Adipocyte (in vitro differentiated cells): Measurements from ENCODE around the gene CTNNAL1.

Experiments
- DNase-seq: peaks from one replicate; pipeline ENCODE4 v3.0.0-alpha.2; 2015; ENCODE audit warnings: low read depth
- H3K27me3 ChIP-seq: replicated peaks from 2 replicates; pipeline ENCODE4 v1.7.0; 2013; ENCODE audit warnings: mild to moderate bottlenecking, low read length, moderate library complexity; ENCODE audit not compliant: control insufficient read depth, insufficient read depth
- H3K36me3 ChIP-seq: 2 replicates; pipeline ENCODE4 v1.7.0; 2013; ENCODE audit warnings: low read length, mild to moderate bottlenecking, moderate library complexity; ENCODE audit not compliant: control insufficient read depth, insufficient read depth, severe bottlenecking
- H3K4me1 ChIP-seq: 2 replicates; pipeline ENCODE4 v1.7.0; 2013; ENCODE audit warnings: mild to moderate bottlenecking, low read length, moderate library complexity; ENCODE audit not compliant: control insufficient read depth, insufficient read depth
- H3K4me3 ChIP-seq: 2 replicates; pipeline ENCODE4 v1.7.0; 2013; ENCODE audit warnings: mild to moderate bottlenecking, low read length, moderate library complexity
- H3K9ac ChIP-seq: 2 replicates; pipeline ENCODE4 v1.7.0; 2013; ENCODE audit warnings: mild to moderate bottlenecking, low read length, moderate library complexity
- H3K9me3 ChIP-seq: 2 replicates; pipeline ENCODE4 v1.7.0; 2013; ENCODE audit warnings: mild to moderate bottlenecking, low read length, moderate library complexity; ENCODE audit not compliant: control insufficient read depth

CTNNAL1 gene

DNA sequence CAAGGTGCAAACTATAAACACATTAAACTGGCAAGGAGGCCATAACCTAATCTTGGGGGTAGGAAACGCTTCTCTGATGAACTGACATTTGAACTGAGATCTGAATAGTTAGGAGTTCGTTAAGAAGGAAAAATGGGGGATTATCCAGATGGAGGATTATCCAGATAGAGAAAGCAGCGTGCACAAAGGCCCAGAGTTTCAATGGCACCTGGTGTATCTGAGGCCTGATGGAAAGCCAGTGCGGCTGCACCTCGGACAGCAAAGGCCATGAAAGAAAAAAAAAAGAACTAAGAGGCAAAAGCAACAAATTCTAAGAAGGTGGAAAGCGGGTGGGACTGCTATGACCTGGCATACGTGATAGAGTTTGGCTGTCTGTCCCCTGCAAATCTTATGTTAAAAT, 13.0 kb upstream of the CTNNAL1 start:
- no peak for DNase-seq
- H3K9ac ChIP-seq: no peak overlapping the region

DNA sequence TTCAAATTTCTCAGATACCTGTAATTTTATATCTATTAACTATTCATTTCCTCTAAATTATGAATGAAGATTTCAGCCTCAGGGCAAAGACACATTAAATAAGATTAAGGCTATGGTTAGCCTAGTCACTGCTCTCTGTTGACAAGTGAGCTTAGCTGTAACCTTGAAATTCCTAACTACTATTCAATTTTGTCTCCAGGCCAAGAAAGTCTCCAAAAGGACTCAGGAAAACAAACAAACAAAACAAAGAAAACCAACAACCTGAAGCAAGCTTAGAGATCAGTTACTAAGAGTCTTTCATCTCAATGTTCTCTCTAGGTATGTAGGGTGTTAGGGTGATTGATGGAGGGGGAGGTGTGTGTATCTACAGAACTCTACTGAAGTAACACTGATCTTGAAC, 9.6 kb upstream of the CTNNAL1 start:
- Histone ChIP-seq H3K4me1 (peaks cover 9% of the 10 kb centered on the region), H3K4me3 (no peak overlapping the region)

More for the DNA sequence above, 13.0 kb upstream of the CTNNAL1 start:
- Histone ChIP-seq H3K4me3 (no peak overlapping the region), H3K4me1 (peaks cover 13% of the 10 kb centered on the region), H3K27me3 (no peaks in the 10 kb centered on the region), H3K36me3 (peaks cover 8% of the 10 kb centered on the region), H3K9me3 (no peaks in the 10 kb centered on the region)

GRCh38 chr9:109020581-109021511, 7.5 kb upstream of the CTNNAL1 start:
- Histone ChIP-seq H3K9me3 (no peaks in the 10 kb centered on the region), H3K4me1 (no peaks in the 10 kb centered on the region), H3K9ac (no peak overlapping the region), H3K27me3 (no peaks in the 10 kb centered on the region), H3K4me3 (no peak overlapping the region), H3K36me3 (peaks cover 28% of the 10 kb centered on the region)
- no peak for DNase-seq

More for the DNA sequence above, 9.6 kb upstream of the CTNNAL1 start:
- Histone ChIP-seq H3K9me3 (no peaks in the 10 kb centered on the region), H3K9ac (no peak overlapping the region), H3K27me3 (no peaks in the 10 kb centered on the region), H3K36me3 (peaks cover 22% of the 10 kb centered on the region)
- DNase-seq: peak; percentile 37

DNA sequence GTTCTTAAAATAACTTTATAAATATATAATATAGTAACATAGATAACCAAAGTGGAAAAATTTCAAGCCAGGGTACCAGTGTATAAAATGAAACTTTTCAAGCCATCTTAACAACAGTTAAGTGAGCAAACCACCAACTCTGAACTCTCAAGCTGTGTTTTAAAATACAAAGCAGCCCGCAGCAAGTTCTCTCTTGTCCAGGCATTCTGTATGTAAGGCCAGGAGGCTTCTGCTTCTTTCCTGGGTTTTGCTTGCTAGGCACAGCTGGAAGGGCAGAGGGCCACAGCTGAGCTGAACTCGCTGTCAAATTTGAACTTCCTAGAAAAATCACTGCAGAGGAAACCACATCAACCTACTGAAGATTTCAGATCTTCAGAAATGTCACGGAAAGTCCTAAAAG, 6.8 kb upstream of the CTNNAL1 start:
- no peaks in the 10 kb centered on the region for H3K27me3 ChIP-seq
- DNase-seq: no peak
- peaks cover 28% of the 10 kb centered on the region for H3K36me3 ChIP-seq
- H3K9me3 ChIP-seq: no peaks in the 10 kb centered on the region
- no peak overlapping the region for H3K4me3 ChIP-seq
- H3K9ac ChIP-seq: no peak overlapping the region
- peaks cover 2% of the 10 kb centered on the region for H3K4me1 ChIP-seq

DNA sequence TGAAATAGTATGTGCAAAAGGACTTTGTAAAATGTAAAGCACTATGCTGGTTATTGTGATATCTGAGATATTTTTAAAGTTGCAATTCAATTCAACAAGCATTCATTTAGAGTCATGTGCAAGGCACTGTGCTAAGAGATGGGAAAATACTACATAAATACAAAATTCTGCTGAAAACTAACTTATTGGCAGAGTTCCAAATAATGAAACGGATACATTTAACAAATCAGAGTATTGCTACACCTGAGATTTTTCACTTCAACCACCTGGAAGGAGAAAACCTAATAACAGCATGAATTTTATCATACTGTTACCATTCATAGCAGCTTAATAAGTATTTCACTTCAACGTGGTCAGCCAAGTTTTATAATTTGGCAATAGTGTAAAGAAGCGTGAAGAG, 6.1 kb upstream of the CTNNAL1 start:
- no peaks in the 10 kb centered on the region for H3K27me3 ChIP-seq
- H3K4me3 ChIP-seq: no peak overlapping the region
- DNase-seq: no peak
- H3K4me1 ChIP-seq: peaks cover 8% of the 10 kb centered on the region
- peaks cover 27% of the 10 kb centered on the region for H3K36me3 ChIP-seq
- no peak overlapping the region for H3K9ac ChIP-seq
- no peaks in the 10 kb centered on the region for H3K9me3 ChIP-seq

DNA sequence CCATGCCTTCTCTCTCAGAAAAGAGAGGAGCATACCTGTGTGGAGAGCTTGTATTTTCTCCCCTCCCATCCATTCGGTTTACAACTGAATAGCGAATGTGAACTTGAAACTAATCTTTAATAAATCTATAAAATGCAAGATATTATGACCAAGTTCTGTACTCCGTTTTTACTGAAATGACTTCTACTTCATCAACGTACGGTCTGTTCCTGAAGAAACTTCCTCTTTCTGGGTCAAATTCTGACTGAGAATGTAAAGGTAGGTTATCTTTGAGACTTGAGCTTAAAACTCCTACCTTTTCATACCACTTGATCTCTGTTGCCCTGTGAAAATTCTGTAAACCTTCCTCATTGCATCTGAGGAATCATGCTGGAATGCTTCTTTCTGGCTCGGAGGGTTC, 4.2 kb upstream of the CTNNAL1 start:
- Histone ChIP-seq H3K9me3 (no peaks in the 10 kb centered on the region), H3K27me3 (no peaks in the 10 kb centered on the region), H3K36me3 (peaks cover 20% of the 10 kb centered on the region), H3K4me1 (peaks cover 14% of the 10 kb centered on the region), H3K4me3 (no peak overlapping the region), H3K9ac (no peak overlapping the region)
- no peak for DNase-seq

- H3K4me1 ChIP-seq: peaks cover 18% of the 10 kb centered on the region
- H3K27me3 ChIP-seq: no peaks in the 10 kb centered on the region
- H3K9me3 ChIP-seq: no peaks in the 10 kb centered on the region
- no peak overlapping the region for H3K4me3 ChIP-seq
- H3K36me3 ChIP-seq: peaks cover 20% of the 10 kb centered on the region
- no peak for DNase-seq
- H3K9ac ChIP-seq: no peak overlapping the region
These were observed 3.8 kb upstream of the CTNNAL1 start for GRCh38 chr9:109017061-109017460.

GRCh38 chr9:109016132-109016531, 2.8 kb upstream of the CTNNAL1 start:
- Histone ChIP-seq H3K27me3 (no peaks in the 10 kb centered on the region), H3K4me3 (no peak overlapping the region), H3K9ac (no peak overlapping the region), H3K9me3 (no peaks in the 10 kb centered on the region), H3K36me3 (peaks cover 20% of the 10 kb centered on the region), H3K4me1 (peaks cover 28% of the 10 kb centered on the region)
- DNase-seq: peak; percentile 16

DNA sequence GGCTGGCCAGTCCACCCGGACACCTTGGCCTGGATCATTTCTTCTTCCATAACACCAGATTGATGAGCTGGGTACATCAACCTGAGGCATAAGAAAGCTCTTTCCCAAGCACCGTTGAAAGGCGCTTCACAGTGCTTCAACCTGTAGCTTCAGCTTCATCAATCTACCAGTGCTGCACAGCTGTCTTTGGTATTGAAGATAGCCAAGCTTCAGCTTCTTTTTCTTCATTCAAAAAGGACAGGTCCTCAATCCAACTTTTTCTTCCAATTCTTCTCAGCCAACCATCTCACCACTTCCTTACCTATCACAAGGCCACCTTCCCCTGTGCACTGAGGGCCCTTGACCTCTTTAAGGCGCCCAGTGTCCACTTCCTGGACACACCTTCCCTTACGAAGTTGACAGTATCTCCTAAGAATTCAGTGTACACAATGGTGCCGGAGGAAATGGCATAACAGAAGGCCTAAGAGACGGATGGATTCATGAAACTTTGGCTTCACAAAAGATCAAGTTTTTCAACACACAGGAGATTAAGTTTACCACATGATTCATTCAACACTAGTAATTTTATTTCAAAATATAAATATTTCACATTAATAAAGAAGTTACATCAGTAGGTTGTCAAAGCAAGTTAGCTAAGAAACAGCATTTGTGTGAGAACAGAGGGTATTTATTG, 1.4 kb upstream of the CTNNAL1 start:
- DNase-seq: no peak
- H3K4me3 ChIP-seq: peak overlapping the region; percentile 77
- H3K27me3 ChIP-seq: no peaks in the 10 kb centered on the region
- H3K9ac ChIP-seq: no peak overlapping the region
- no peaks in the 10 kb centered on the region for H3K9me3 ChIP-seq
- H3K36me3 ChIP-seq: peaks cover 13% of the 10 kb centered on the region
- H3K4me1 ChIP-seq: peaks cover 39% of the 10 kb centered on the region

DNA sequence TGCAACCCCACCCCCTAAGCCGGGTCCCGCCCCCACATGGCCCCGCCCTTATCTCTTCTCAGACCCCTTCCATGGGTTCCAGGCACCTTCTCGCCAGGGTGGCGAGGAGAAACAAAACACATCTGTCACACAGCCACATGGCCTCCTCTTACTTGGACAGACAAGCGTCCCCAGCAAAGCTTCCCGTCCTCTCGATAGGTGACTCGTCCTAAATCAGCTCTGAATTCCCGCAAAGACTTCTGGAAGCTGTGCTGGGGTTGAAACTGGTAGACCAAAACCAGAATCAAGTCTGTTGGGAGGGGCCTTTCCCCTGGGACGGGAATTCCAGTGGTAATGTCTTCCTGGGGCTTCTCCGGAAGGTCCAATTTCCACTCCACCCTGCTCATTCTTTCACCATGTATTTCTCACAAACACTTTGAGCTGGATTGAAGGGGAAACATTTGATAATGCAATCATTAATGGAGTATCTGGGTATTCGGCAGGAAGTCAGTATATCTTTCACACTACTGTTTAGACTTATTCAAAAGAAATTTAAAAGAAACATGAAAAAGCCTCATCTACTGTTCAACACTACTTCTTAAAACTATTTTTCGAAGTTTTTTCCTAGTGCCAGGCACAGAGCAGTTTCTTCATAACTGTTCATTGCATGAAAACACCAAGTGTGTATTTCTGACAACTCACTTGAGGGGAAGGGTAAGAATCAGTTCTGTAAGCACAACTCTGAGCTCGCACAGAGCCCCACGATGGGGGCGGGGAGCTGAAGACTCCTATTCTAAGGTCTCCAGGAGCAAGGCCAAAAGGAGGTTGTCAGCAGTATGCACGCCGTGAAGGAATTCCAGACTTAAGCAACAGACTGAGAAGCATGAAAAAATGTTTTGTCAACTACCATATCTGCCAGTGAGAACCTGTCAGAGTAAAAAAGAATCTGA, 644 bp upstream of the CTNNAL1 start:
- peaks cover 39% of the 10 kb centered on the region for H3K4me1 ChIP-seq
- peak; percentile 79 for DNase-seq
- H3K9ac ChIP-seq: peak overlapping the region; percentile 73
- peaks cover 6% of the 10 kb centered on the region for H3K36me3 ChIP-seq
- H3K9me3 ChIP-seq: no peaks in the 10 kb centered on the region
- H3K27me3 ChIP-seq: no peaks in the 10 kb centered on the region
- H3K4me3 ChIP-seq: peak overlapping the region; percentile 77
